DMS153 treated with DMSO at 0.1 percent for 48 hours (cell line): ENCODE results near the gene LYPD6.

Source experiments
- DNase-seq: peaks from one replicate; lab custom pipeline; 2025; ENCODE audit not compliant: unreplicated experiment; lab: John Stamatoyannopoulos, UW

LYPD6 gene

DNA sequence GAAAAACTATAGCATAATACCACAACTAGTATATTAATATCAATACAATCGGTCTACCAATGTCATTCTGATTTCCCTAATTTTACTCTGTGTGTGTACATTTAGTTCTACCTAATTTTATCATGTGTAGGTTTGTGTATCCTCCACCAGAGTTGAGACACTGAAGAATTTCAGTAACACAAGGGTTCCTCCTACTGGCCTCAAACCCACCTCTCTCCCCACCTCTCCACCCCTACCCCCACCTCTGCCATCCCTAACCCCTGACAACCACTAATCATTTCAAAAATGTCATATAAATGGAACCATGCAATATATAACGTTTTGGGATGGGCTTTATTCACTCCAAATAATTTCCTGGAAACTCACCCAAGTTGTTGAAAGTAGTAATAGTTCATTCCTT lies 117.9 kb downstream of the LYPD6 start:
- no peak for DNase-seq

DNA sequence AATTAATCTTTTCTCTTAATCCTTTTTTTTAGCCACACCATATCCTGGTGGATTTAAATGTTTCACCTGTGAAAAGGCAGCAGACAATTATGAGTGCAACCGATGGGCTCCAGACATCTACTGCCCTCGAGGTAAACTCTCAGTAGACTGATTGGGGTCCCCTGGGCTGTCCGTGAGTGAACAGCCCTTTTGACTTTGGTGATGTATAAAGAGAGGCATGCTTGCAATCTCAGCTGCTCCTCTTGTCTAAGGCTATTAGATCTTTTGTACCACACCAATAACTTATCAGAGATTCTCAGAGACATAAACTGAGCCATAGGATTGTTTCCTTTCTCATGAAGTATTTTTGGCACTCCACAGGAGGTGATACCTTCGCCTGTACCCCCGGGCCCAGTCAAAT lies 118.6 kb downstream of the LYPD6 start:
- DNase-seq: no peak

DNA sequence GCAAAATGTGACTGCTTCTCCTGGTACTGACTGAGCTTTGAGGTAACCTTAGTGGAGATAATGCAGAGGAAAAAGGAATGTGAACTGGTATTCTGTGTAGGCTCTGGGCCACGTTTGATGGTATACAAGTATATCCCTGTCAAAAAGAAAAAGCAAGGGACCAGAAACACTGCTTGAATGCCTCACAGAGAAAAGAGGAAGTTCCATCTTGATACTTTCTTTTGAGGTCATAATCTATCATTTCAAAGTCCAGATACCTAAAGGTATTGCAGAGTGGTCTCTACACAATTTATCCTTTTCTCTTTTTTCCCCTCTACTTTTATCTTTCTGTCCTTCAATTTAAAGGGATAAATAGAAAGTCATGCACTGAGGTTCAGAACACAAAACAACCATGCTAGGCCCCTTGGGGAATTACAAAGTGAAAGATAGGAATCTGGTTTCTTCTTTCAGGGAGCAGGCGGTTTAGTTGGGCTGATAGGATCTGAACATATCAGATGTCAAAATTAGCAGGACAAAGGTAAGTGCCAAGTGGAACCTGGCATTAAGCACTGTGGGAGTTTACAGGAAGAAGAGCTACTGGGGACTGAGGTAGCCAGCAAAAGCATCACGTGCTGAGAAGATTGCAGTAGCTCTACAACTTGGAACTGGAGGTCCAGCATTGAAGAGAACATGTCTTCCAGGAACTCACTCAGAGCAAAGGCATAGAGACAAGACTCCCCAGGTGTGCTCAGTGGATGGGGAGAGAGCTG lies 121.2 kb downstream of the LYPD6 start:
- DNase-seq: peak; percentile 15

DNA sequence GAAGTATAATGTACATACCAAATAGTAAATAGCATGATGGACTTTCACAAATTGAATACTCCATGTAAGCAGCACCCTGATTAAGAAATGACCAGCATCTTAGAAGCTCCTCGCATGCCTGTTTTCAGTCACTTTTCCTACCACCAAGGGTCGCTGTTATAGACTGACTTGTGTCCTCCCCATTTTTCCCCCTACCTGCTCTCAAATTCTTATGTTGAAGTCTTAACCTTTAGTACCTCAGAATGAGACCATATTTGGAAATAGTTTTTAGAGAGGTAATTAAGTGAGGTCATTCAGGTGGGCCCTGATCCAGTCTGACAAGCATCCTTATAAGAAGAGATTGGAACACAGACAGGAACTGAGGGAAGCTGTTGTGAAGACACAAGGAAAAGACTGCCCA lies 125.9 kb downstream of the LYPD6 start:
- no peak for DNase-seq

DNA sequence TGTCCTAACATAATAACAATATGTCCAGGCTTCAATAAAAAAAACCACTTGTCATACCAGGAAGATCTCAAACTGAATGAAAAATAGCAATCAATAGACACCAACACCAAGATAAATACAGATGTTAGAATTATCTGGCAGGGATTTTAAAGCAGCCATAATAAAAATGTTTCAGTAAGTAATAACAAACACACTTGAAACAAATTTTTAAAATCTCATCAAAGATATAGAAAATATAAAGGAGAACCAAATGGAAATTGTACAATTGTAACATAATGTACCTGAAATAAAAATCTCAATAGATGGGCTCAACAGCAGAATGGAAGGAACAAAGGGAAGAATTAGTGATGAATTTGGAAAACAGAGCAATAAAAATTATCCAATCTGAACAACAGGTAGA lies 128.1 kb downstream of the LYPD6 start:
- DNase-seq: no peak

DNA sequence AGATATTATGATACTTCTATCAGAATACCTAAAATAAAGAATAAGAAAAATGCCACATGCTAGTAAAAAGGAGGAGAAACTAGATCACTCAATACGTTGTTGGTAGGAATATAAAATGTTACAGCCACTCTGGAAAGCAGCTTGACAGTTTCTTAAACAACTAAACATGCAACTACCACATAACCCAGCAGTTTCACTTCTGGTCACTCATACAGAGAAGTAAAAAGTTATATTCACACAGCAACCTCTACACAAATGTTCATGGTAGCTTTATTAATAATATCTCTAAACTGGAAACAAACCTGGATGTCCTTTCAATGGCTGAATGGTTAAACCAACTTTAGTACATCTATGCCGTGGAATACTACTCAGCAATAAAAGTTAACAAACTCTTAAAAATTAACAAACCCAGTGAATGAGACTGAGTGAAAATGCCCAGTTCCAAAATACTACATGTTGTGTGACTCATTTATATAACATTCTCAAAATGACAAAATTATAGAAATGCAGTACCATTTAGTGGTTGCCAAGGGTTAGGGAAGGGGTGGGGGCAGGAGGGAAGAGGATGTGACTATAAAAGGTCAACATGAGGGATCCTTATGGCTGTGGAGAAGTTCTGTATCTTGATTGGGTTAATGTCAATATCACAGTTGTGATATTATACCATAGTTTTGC lies 133.1 kb downstream of the LYPD6 start:
- DNase-seq: no peak

DNA sequence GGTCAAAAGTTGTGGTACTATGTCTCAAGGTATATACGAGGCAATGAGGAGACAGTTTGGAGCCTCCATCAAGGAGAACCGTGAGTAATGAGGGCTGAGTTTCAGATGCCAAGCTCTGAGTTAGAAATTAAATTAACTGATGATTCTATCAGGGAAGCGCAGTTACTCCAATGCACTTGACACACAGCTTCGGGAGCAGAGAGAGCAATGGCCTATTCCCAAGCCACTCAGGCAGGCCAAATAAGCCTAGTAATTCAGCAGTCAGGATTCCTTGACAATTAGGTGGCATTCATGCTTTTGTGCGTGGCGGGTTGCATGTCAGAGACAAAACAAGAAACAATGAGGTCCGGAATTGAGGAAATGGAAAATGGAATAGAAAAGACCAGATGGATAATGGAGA lies 134.0 kb downstream of the LYPD6 start:
- DNase-seq: no peak

DNA sequence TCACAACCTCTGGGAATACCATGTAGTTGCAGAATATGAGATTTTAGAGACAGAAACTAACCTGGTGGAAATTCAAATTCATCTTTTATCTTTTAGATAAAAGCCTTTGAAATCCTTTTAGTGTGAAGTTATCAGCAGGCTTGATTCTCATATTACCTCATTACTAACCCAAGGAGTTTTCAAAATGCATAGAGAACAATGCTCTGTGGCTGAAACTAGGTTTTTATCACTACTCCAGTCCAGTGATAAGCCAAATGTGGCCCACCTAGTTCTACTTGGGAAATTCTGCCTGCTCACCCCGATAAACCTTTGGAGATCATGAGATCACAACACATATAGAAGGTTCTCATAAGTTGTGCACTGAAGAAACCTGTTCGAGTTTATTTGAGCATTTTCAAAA lies 135.5 kb downstream of the LYPD6 start:
- DNase-seq: no peak

DNA sequence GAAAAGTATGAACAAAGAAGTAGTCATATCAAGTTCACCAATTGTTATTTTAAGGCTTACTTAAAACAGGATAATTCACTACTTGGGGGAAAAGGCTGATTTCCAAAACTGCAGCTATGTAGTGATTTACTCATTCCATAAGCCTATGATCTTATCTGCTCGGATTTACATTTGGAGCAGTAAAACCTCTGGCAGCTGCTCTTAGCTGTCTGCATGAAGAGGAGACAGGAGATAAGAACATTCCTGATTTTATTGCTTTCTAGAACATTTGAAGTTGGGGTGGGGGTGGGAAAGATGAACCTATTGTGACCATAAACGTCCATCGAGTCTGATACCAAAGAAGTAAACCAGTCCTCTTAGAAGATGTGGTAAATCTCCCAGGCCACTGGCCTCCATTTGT lies 136.2 kb downstream of the LYPD6 start:
- no peak for DNase-seq

DNA sequence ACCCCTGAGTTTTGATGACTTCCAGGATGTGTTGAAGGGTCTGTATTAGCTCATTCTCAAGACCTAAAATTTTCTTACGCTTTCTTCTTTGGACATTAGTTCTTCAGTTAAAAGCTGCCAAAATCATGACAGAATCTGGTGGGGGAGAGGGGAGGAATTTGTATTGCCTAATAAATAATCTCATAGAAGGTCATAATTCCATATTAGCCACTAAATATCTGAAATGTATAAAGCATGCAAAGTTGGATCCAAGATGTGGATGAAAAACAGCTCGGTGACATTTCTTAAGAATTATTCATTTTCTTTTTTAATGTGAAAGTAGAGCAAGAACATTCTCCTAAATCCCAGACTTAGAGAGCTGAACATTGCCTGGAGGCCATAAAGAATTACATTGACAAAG lies 137.0 kb downstream of the LYPD6 start:
- DNase-seq: no peak

DNA sequence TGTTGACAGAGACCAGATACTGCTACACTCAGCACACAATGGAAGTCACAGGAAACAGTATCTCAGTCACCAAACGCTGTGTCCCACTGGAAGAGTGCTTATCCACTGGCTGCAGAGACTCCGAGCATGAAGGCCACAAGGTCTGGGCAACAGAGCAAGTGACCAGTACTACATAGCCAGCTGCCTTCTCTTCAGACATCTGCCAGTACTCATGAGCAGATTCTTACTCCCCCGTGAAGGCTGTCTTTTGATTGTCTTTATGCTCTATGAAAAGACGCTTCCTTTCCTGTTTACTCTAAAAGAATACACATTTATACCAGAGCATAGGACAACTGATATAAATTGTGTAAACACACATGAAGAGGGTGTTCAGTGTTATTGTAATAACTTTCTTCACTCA lies 138.2 kb downstream of the LYPD6 start:
- no peak for DNase-seq

DNA sequence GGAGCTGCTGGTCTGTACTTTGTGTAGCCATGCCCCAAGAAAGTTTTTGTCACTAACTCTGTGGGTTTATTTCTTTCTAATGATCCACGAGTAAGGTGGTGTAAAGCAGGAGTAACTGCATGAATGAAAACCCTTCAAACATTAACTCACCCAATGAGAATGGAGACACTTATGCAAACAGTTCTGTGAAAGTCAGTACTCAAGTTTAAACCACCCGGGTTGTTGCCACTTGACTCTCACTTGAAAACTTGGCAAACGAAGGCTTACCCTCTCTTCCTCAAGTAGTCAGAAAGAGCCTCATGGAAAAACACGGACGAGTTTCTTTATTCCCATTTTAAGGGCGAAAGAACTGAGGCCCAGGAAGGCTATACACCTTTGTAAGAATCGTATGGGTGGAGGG lies 139.7 kb downstream of the LYPD6 start:
- no peak for DNase-seq

DNA sequence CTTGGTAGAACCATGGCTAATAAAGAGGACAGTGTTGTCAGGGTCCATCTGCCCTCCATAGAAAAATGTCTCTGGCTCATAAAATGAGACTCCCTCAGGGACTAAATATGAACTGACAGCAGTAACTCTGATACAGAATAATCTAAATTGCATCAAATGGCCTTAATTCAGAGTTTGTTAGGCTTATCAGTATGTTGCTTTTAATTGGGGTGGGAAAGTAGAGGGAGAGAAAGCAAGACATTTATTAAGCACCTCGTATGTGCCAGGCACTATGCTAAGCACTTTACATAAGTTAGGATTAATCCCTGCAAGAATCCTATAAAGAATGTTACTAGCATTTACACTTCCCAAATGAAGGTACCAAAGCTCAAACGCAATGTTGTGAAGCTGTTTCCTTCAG lies 142.0 kb downstream of the LYPD6 start:
- DNase-seq: no peak

DNA sequence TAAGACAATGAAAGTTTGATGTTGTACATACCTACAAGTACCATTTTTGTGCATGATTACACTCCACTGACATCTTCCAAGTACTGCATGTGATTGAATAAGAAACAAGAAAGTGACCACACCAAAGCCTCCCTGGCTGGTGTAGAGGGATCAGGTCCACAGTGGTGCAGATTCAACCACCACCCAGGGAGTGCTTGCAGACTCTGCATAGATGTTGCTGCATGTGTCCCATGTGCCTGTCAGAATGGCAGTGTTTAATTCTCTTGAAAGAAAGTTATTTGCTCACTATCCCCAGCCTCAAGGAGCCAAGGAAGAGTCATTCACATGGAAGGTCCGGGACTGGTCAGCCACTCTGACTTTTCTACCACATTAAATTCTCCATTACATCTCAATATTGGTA lies 142.7 kb downstream of the LYPD6 start:
- no peak for DNase-seq

DNA sequence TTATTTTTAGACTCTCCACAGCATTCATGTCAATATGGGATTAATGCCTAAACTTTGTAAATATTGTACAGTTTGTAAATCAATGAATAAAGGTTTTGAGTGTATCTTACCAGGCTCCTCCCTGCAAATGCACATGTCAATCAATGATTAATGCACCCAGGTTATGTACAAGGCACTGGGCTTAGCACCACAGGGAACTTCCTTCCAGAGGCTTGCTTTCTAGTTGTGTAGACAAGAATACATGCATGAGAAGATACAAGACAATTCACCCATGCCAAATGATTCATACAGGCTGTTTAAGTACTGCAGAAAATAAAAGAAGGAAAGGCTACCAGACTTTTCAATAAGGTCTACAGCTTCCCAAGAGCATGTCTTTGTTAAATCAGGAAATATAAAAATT lies 143.1 kb downstream of the LYPD6 start:
- DNase-seq: no peak

DNA sequence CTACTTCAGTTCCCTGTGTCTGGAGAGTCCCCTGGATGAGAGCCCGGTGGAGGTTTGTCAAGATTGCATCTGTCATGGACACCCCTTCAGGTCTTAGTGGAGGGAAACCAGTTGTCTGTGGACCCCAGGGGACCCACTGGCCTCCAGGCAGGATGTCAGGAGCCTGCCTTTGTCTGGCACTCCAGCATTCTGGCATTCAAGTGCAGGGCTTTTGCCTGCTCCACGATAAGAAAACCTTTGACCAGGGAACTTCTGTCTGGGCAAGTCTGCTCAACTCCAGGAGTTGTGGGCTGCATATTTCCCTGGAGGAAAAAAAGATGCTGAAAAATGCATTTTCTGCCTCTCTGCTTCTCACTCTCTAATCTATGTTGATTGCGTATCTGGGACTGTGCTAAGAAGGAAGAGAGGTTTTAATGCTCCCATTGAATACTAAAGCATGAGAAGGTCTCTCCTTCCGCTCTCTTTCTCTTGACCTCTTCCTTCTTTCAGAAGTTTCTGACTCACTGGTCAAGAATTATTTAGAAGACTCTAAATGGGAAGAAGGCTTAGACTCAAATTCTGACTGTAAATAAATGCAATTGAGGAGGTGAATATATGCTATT lies 152.7 kb downstream of the LYPD6 start:
- no peak for DNase-seq

DNA sequence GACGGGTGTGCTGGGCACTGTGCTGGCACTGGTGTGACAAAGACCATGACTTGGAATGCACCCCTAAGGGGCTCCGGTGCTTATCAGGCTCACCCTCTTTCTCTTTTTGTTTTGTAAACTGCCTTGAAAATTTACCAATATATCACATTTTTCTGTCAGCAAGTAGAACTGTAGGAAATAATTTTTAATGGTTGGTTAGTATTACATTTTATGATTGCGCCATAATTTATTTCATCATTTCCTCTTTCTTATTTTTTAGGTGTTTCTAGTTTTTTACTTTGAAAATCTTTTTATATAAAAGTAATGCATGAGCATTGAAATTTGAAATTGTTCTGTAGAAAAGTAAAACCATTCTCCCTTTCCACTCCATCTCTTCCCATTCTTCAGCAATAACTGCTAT lies 156.3 kb downstream of the LYPD6 start:
- no peak for DNase-seq

DNA sequence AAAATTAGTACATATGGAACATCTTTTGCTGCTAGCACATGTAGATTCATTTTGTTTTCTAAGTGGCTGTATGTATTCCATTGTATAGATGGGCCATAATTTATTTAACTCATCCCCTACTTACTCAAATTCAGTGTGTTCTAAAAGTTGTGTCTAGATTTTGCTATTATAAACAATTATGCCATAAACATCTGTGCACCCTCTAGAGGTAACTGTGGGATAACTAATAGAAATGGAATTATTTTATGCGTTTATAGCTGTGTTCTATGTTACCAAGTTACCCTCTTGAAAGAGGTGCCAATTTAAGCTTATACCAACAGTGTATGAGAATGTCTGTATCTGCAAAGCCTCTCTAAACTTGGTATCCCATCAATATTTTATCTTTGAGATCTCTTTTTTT lies 156.8 kb downstream of the LYPD6 start:
- no peak for DNase-seq

DNA sequence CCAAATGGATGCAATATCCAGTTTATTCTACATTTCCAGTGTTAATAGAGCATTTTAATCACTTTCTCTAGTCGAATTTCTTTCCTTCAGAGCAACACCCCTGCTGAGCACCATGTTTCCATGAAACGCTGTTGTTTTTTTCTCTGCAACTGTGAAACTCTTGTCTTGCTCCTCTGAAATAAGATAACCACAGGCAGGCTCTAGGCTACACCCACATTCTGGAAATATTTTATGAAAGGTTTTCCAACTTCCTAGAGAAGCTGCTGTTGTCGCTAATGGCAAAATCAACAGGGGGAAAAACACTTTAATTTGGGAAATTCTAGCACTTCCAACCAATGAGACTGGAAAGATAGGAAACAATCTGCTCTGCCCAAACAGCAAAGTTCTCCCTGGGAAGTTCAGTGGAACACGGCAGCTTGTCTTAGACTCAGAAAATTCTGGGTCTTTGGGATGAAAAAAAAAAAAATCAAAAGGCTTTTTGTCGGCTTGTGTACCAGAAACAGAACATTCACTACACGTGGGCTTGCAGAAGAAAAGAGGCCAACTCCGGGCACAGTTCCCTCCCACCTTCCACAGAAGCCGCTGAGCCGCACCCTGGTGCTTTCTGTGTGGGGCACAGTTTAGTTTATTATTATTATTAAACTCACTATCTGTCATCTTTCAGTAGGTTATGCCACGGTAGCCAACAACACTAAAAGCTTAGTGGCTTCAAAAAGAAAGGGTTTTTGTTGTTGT lies 158.5 kb downstream of the LYPD6 start:
- DNase-seq: no peak

DNA sequence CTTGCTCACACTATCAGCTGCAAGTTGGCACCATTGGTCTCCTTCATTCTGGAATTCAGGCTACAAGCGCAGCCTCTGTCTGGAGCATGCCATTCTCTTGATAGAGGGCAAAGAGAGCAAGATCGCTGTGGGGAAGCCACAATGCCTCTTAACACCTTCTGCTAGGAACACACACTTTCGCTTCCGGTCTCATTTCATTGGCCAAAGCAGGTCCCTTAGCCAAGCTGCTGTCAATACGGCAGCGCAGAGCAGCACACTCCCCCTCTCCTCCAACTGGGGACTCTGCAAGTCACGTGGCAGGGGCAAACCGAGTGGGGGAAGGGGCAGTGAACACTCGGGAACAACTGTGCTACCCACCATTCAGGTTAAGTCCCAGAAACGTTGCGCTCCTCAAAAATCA lies 159.1 kb downstream of the LYPD6 start:
- DNase-seq: no peak

DNA sequence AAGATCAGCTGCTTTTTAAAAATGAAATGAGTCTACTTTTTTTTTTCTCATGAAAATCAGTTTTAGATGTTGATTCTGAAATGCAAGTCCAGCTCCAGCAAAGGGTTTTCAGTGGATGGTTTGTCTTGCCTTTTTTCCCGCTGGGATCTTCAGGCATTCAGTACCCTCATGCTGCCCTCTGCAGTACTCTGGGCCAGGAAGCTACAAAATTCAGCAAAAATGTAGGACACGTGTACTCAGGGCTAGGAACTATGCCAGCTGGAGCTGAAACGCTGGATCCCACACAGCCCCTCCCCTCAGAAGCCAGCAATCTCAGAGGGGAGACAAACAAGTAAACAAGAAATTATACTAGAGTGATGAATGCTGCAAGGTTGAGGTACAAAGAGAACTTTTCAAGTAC lies 159.9 kb downstream of the LYPD6 start:
- no peak for DNase-seq

DNA sequence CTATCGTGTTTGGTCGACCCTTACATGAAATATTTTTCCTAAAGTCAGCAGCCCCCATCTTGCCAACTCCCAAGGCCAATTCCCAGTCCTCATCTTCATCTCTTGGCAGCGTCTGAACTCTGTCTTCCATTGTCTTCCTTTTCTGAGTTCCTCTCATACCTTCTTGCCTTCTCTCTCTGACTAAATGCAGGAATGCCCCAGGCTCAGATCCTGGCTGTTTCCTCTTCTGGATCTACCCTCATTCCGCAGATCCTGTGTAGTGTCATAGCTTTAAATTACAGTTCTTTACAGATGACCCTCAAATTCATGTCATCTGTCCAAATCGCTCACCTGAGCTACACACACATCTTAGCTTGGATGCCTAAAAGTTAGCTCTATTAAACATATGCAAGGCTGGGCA lies 162.5 kb downstream of the LYPD6 start:
- DNase-seq: no peak
